KMS-11 (cell line): Measurements from ENCODE around the gene TRIM71.

Source experiments
- H2AFZ ChIP-seq: fragments of 200-600 bp; sonication (generic); 2 replicates; pipeline ENCODE4 v1.6.1; 2016; ENCODE audit warnings: antibody characterized with exemption, mixed run types, low read depth
- H3K27ac ChIP-seq: fragments of 200-600 bp; sonication (generic); 2 replicates; pipeline ENCODE4 v1.6.1; 2016; ENCODE audit warnings: mild to moderate bottlenecking, mixed run types
- H3K27me3 ChIP-seq: fragments of 200-600 bp; sonication (generic); 2 replicates; pipeline ENCODE4 v1.6.1; 2017; ENCODE audit warnings: mild to moderate bottlenecking, low read depth, mixed run types, moderate library complexity; ENCODE audit not compliant: insufficient read depth
- H3K36me3 ChIP-seq: fragments of 200-600 bp; sonication (generic); 2 replicates; pipeline ENCODE4 v1.6.1; 2017; ENCODE audit warnings: mild to moderate bottlenecking, mixed run types; ENCODE audit not compliant: insufficient read depth
- H3K4me1 ChIP-seq: fragments of 200-600 bp; sonication (generic); 2 replicates; pipeline ENCODE4 v1.6.1; 2016; ENCODE audit warnings: mild to moderate bottlenecking, low read depth, mixed run types; ENCODE audit not compliant: poor library complexity, severe bottlenecking
- H3K4me2 ChIP-seq: fragments of 200-600 bp; sonication (generic); 2 replicates; pipeline ENCODE4 v1.7.0; 2016; ENCODE audit warnings: mild to moderate bottlenecking, mixed run types
- H3K4me3 ChIP-seq: fragments of 200-600 bp; sonication (generic); IDR thresholded peaks from 2 replicates; pipeline ENCODE4 v1.6.1; 2017; ENCODE audit warnings: low read depth, low read length, mixed read lengths; ENCODE audit not compliant: insufficient read depth
- H3K79me2 ChIP-seq: fragments of 200-600 bp; sonication (generic); 2 replicates; pipeline ENCODE4 v1.6.1; 2016; ENCODE audit warnings: low read depth, mixed run types; ENCODE audit not compliant: insufficient read depth
- H3K9ac ChIP-seq: fragments of 200-600 bp; sonication (generic); 2 replicates; pipeline ENCODE4 v1.6.1; 2016; ENCODE audit warnings: mild to moderate bottlenecking, mixed run types
- H4K20me1 ChIP-seq: fragments of 200-600 bp; sonication (generic); 2 replicates; pipeline ENCODE4 v1.6.1; 2016; ENCODE audit warnings: mild to moderate bottlenecking, mixed run types; ENCODE audit not compliant: insufficient read depth
- TF ChIP-seq, protein P1 (sequence below): fragments of 200-600 bp; sonication (generic); conservative IDR thresholded peaks from 2 replicates; pipeline ENCODE4 v1.6.1; 2017; ENCODE audit warnings: low read depth, mild to moderate bottlenecking, antibody characterized with exemption, low read length, moderate library complexity, mixed read lengths

TRIM71 gene

DNA sequence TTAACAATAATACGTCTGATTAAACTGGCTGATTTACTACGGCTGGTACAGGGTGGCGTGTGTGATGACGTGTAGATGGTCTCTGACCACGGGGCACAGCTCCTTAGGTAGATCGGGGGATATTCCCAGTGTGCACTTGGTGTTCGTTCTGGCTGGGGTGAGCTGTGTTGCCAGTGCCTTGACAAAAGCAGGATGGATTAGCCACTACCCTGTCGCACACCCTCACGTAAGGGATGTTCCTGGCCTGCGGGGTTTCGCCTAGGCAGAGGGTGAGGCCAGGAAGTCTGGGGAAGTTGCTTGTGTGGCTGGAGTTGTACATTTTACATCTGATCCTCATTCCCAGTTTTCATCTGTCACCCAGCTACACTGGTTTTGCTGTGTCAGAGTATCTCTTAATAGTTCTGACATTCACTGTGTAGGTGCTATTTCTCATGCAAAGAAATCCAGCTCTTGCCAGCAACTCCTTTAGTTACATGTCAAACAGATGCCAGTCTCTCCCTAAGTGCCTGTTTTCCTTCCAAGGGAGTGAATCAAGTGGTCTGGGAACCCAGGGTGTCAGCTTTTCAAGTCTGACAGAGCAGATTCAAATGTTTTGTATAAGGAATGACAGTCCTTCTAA is 67.6 kb downstream of the TRIM71 start:
- Histone ChIP-seq H3K27ac (no peak overlapping the region), H3K4me3 (no peak overlapping the region), H3K4me1 (peaks cover 97% of the 10 kb centered on the region), H3K27me3 (no peaks in the 10 kb centered on the region), H2AFZ (no peak overlapping the region), H3K4me2 (peak overlapping the region; percentile 85; the same call in 1 of the 2 replicates), H3K9ac (no peak overlapping the region), H4K20me1 (no peaks in the 10 kb centered on the region), H3K79me2 (no peaks in the 10 kb centered on the region), H3K36me3 (no peaks in the 10 kb centered on the region)
- TF ChIP-seq, protein P1, sequence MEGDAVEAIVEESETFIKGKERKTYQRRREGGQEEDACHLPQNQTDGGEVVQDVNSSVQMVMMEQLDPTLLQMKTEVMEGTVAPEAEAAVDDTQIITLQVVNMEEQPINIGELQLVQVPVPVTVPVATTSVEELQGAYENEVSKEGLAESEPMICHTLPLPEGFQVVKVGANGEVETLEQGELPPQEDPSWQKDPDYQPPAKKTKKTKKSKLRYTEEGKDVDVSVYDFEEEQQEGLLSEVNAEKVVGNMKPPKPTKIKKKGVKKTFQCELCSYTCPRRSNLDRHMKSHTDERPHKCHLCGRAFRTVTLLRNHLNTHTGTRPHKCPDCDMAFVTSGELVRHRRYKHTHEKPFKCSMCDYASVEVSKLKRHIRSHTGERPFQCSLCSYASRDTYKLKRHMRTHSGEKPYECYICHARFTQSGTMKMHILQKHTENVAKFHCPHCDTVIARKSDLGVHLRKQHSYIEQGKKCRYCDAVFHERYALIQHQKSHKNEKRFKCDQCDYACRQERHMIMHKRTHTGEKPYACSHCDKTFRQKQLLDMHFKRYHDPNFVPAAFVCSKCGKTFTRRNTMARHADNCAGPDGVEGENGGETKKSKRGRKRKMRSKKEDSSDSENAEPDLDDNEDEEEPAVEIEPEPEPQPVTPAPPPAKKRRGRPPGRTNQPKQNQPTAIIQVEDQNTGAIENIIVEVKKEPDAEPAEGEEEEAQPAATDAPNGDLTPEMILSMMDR: no peak

DNA sequence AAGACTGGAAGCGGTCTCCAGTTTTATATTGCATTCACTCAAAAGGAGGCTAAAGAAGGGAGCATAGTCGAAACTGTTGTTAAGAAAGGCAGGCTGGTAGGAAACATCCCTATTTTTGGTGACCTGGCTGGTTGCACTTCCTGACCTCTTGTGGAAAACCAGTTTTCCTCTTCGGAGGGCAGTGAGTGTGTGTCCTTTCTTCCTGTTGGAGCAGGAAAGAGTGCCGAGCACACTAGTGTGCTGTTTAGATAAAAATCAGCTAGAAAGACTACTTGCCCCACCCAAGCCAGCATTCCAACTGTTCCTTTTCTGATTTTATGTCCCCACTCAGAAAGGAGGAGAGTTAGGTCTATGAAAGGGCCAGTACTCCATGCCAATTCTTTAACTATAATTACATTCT is 68.5 kb downstream of the TRIM71 start:
- no peak overlapping the region for H3K9ac ChIP-seq
- no peak overlapping the region; the same call in 1 of the 2 replicates for H3K27ac ChIP-seq
- H3K4me2 ChIP-seq: peak overlapping the region; percentile 85
- H4K20me1 ChIP-seq: no peaks in the 10 kb centered on the region
- no peaks in the 10 kb centered on the region for H3K27me3 ChIP-seq
- no peak overlapping the region for H2AFZ ChIP-seq
- no peaks in the 10 kb centered on the region for H3K36me3 ChIP-seq
- no peaks in the 10 kb centered on the region for H3K79me2 ChIP-seq
- no peak overlapping the region for H3K4me3 ChIP-seq
- peaks cover 91% of the 10 kb centered on the region for H3K4me1 ChIP-seq
- TF ChIP-seq, protein P1: no peak

DNA sequence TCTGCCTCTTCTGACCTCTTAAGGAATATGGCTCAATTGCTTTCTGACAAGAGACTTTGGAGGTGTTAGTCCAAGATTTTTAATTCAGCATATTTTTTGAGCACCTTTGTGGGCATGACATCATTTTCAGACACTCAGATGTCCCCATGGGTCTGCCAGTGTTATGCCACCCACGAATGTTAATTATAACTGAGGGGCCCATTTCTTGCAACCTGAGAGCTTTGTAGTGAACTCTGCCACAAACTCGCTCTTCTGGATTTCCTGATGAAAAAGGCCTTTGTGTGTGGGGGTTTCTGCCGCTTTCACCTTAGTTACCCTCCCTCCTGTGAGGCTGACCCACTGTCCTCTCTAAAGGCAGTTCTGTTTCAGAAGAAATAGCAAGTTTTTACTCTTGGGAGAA is 69.1 kb downstream of the TRIM71 start:
- Histone ChIP-seq H3K27ac (peak overlapping the region; percentile 50), H3K36me3 (no peaks in the 10 kb centered on the region), H2AFZ (no peak overlapping the region), H3K4me3 (no peak overlapping the region), H3K27me3 (no peaks in the 10 kb centered on the region), H3K4me2 (peak overlapping the region; percentile 85), H3K79me2 (no peaks in the 10 kb centered on the region), H3K9ac (no peak overlapping the region), H4K20me1 (no peaks in the 10 kb centered on the region), H3K4me1 (peaks cover 85% of the 10 kb centered on the region)
- TF ChIP-seq, protein P1: no peak

DNA sequence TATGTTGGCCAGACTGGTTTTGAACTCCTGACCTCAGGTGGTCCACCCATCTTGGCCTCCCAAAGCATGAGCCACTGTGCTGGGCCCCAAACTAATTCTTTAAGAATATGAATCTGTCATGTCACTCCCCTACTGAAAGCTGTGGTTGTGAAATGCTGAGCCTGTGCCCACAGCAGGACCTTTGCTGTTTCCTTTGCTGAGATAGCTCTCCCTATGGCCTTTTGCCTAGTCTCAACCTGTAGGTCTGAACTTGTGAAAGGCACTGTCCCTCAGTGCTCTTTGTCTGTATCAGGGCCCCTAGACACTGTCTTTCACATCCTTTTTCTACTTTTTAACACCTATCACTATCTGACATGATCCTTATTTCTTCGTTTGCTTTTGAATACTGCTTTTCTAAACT is 70.9 kb downstream of the TRIM71 start:
- Histone ChIP-seq H4K20me1 (no peaks in the 10 kb centered on the region), H3K4me2 (peak overlapping the region; percentile 85), H3K79me2 (no peaks in the 10 kb centered on the region), H3K4me1 (peaks cover 67% of the 10 kb centered on the region), H3K9ac (no peak overlapping the region), H2AFZ (no peak overlapping the region; the same call in 1 of the 2 replicates), H3K36me3 (no peaks in the 10 kb centered on the region), H3K27ac (peak overlapping the region; percentile 50; the same call in 1 of the 2 replicates), H3K27me3 (no peaks in the 10 kb centered on the region), H3K4me3 (no peak overlapping the region)
- TF ChIP-seq, protein P1: no peak
